Measurements from ENCODE around the gene LEPR. TPM values are rescaled to one million over a fixed set of nuclear protein-coding genes. Genes with fewer than 3 reads are reported as not detected.

Gene LEPR
- total and polyA plus RNA-seq, 4 donors = 42.0 to 103 (median 72.7) TPM

- Histone ChIP-seq H3K9ac (ENCODE audit: low read depth in 1 of 2, low read length in 2 of 2) (no peak overlapping the region), H3K27me3 (ENCODE audit: control insufficient read depth in 4 of 4, insufficient read depth in 4 of 4, low read length in 3 of 4) (no peaks in the 10 kb centered on the region), H3K36me3 (ENCODE audit: control insufficient read depth in 4 of 4, insufficient read depth in 3 of 4, low read depth in 1 of 4, low read length in 3 of 4) (no peaks in the 10 kb centered on the region), H3K9me3 (ENCODE audit: control insufficient read depth in 4 of 4, low read length in 3 of 4) (no peaks in the 10 kb centered on the region), H3K4me1 (ENCODE audit: control insufficient read depth in 4 of 4, insufficient read depth in 4 of 4, low read length in 3 of 4) (no peaks in the 10 kb centered on the region), H3K27ac (ENCODE audit: low read depth in 1 of 2, low read length in 2 of 2) (no peak overlapping the region), H3K4me3 (ENCODE audit: low read depth in 1 of 3, low read length in 3 of 3) (no peak overlapping the region)
- TF ChIP-seq, protein P1, sequence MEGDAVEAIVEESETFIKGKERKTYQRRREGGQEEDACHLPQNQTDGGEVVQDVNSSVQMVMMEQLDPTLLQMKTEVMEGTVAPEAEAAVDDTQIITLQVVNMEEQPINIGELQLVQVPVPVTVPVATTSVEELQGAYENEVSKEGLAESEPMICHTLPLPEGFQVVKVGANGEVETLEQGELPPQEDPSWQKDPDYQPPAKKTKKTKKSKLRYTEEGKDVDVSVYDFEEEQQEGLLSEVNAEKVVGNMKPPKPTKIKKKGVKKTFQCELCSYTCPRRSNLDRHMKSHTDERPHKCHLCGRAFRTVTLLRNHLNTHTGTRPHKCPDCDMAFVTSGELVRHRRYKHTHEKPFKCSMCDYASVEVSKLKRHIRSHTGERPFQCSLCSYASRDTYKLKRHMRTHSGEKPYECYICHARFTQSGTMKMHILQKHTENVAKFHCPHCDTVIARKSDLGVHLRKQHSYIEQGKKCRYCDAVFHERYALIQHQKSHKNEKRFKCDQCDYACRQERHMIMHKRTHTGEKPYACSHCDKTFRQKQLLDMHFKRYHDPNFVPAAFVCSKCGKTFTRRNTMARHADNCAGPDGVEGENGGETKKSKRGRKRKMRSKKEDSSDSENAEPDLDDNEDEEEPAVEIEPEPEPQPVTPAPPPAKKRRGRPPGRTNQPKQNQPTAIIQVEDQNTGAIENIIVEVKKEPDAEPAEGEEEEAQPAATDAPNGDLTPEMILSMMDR (IDR thresholded peaks at IDR 0.05; ENCODE audit: low read depth, low read length, missing input control) = no peak
- TF ChIP-seq JUND (IDR thresholded peaks at IDR 0.05) (no peak), HNF4G (IDR thresholded peaks at IDR 0.05) (no peak), SP1 (IDR thresholded peaks at IDR 0.05) (no peak), TAF1 (conservative IDR thresholded peaks at IDR 0.05) (no peak), EGR1 (IDR thresholded peaks at IDR 0.05; ENCODE audit: low read depth in 2 of 2) (no peak)
- TF ChIP-seq, protein P2, sequence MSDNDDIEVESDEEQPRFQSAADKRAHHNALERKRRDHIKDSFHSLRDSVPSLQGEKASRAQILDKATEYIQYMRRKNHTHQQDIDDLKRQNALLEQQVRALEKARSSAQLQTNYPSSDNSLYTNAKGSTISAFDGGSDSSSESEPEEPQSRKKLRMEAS (IDR thresholded peaks at IDR 0.05) = no peak
- DNase-seq (ENCODE audit: low spot score) = no peak
- 79% methylated on average over 3 of the region's 3 CpGs for WGBS
Observed at GRCh38 chr1:65441464-65441863, 21.0 kb downstream of the LEPR start.

- Histone ChIP-seq H3K9me3 (ENCODE audit: control insufficient read depth in 4 of 4, low read length in 3 of 4) (no peaks in the 10 kb centered on the region), H3K27me3 (ENCODE audit: control insufficient read depth in 4 of 4, insufficient read depth in 4 of 4, low read length in 3 of 4) (no peaks in the 10 kb centered on the region), H3K4me3 (ENCODE audit: low read depth in 1 of 3, low read length in 3 of 3) (no peak overlapping the region), H3K36me3 (ENCODE audit: control insufficient read depth in 4 of 4, insufficient read depth in 3 of 4, low read depth in 1 of 4, low read length in 3 of 4) (no peaks in the 10 kb centered on the region), H3K27ac (ENCODE audit: low read depth in 1 of 2, low read length in 2 of 2) (no peak overlapping the region), H3K9ac (ENCODE audit: low read depth in 1 of 2, low read length in 2 of 2) (no peak overlapping the region), H3K4me1 (ENCODE audit: control insufficient read depth in 4 of 4, insufficient read depth in 4 of 4, low read length in 3 of 4) (no peaks in the 10 kb centered on the region)
- WGBS = 94% methylated on average over 1 of the region's 1 CpG
- TF ChIP-seq HNF4G (IDR thresholded peaks at IDR 0.05) (no peak), GABPA (IDR thresholded peaks at IDR 0.05 in 1 of 2, conservative IDR thresholded peaks at IDR 0.05 in 1 of 2) (no peak), RAD21 (IDR thresholded peaks at IDR 0.05) (no peak), SP1 (IDR thresholded peaks at IDR 0.05) (no peak)
- no peak for DNase-seq (ENCODE audit: low spot score)
Observed at GRCh38 chr1:65442442-65442841, 22.0 kb downstream of the LEPR start.

DNA sequence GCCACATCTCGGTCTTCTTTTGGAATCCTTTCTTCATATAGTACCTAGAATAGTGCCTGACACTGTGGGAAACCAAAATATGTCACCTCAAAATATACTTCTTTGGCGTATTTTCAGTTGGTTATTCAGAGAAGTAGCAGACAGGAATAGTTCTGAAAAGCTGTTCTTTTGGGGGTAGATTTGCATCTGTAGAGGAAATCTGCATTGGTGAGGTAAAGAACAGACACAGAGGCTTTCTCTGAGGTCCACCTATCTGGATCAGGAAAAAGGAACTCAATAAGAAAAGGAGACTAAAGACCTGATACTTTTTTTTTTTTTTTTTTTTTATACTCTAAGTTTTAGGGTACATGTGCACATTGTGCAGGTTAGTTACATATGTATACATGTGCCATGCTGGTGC lies 23.2 kb downstream of the LEPR start:
- TF ChIP-seq SP1 (IDR thresholded peaks at IDR 0.05) (no peak), YY1 (IDR thresholded peaks at IDR 0.05) (no peak), FOXA2 (IDR thresholded peaks at IDR 0.05) (no peak), GABPA (IDR thresholded peaks at IDR 0.05 in 1 of 2, conservative IDR thresholded peaks at IDR 0.05 in 1 of 2) (no peak), RAD21 (IDR thresholded peaks at IDR 0.05) (no peak), JUND (IDR thresholded peaks at IDR 0.05) (no peak), ATF3 (IDR thresholded peaks at IDR 0.05) (no peak), EGR1 (IDR thresholded peaks at IDR 0.05; ENCODE audit: low read depth in 2 of 2) (no peak)
- TF ChIP-seq, protein P3, sequence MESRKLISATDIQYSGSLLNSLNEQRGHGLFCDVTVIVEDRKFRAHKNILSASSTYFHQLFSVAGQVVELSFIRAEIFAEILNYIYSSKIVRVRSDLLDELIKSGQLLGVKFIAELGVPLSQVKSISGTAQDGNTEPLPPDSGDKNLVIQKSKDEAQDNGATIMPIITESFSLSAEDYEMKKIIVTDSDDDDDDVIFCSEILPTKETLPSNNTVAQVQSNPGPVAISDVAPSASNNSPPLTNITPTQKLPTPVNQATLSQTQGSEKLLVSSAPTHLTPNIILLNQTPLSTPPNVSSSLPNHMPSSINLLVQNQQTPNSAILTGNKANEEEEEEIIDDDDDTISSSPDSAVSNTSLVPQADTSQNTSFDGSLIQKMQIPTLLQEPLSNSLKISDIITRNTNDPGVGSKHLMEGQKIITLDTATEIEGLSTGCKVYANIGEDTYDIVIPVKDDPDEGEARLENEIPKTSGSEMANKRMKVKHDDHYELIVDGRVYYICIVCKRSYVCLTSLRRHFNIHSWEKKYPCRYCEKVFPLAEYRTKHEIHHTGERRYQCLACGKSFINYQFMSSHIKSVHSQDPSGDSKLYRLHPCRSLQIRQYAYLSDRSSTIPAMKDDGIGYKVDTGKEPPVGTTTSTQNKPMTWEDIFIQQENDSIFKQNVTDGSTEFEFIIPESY (IDR thresholded peaks at IDR 0.05) = no peak
- TF ChIP-seq, protein P1 (IDR thresholded peaks at IDR 0.05; ENCODE audit: low read depth, low read length, missing input control) = no peak
- TF ChIP-seq, protein P2 (IDR thresholded peaks at IDR 0.05) = no peak
- 89% methylated on average over 2 of the region's 2 CpGs for WGBS
- H3K9me3 ChIP-seq (ENCODE audit: control insufficient read depth in 4 of 4, low read length in 3 of 4) = no peaks in the 10 kb centered on the region
- no peaks in the 10 kb centered on the region for H3K27me3 ChIP-seq (ENCODE audit: control insufficient read depth in 4 of 4, insufficient read depth in 4 of 4, low read length in 3 of 4)
- H3K4me1 ChIP-seq (ENCODE audit: control insufficient read depth in 4 of 4, insufficient read depth in 4 of 4, low read length in 3 of 4) = no peaks in the 10 kb centered on the region
- H3K27ac ChIP-seq (ENCODE audit: low read depth in 1 of 2, low read length in 2 of 2) = no peak overlapping the region
- H3K9ac ChIP-seq (ENCODE audit: low read depth in 1 of 2, low read length in 2 of 2) = no peak overlapping the region
- no peak overlapping the region for H3K4me3 ChIP-seq (ENCODE audit: low read depth in 1 of 3, low read length in 3 of 3)
- DNase-seq (ENCODE audit: low spot score) = no peak
- no peaks in the 10 kb centered on the region for H3K36me3 ChIP-seq (ENCODE audit: control insufficient read depth in 4 of 4, insufficient read depth in 3 of 4, low read depth in 1 of 4, low read length in 3 of 4)

Measured in liver (tissue), 9 donors.